Measurements from ENCODE around the gene TGM4.

TGM4 gene

DNA sequence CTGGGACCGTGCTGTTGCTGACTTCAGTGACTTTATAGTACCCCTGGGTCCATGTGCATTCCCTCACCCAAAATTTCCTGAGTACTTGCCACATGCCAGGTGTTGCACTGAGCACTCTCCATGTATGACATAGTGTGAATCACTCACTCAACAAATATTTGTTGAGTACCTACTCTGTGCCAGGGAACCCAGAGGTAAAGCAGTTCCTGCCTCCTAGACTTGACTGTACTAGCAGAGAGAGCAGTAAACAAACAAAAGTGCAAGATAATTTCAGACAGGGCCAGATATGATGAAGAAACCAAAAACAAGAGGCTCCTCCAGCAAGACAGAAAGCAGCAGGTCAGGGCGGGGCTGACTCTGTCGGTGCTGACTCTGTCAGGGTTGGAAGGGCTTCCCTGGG is 12.2 kb downstream of the TGM4 start:
- Histone ChIP-seq H3K4me3 (ENCODE audit: low read depth, low read length) (no peak overlapping the region), H3K14ac (ENCODE audit: low read length) (no peak overlapping the region), H3K9me3 (ENCODE audit: insufficient read depth, low read depth, low read length) (peaks cover 3% of the 10 kb centered on the region), H2AFZ (ENCODE audit: insufficient read depth, low read length, poor library complexity) (no peak overlapping the region), H3K27me3 (ENCODE audit: insufficient read depth, low read length) (no peaks in the 10 kb centered on the region), H3K4me1 (ENCODE audit: control insufficient read depth in 1 of 2, insufficient read depth in 2 of 2, low read length in 2 of 2) (peaks cover 17 to 19% of the 10 kb centered on the region in 2 experiments), H3K27ac (ENCODE audit: low read depth, low read length) (no peak overlapping the region), H3K36me3 (ENCODE audit: control insufficient read depth in 1 of 2, insufficient read depth in 2 of 2, low read length in 2 of 2) (no peaks in the 10 kb centered on the region), H2BK12ac (ENCODE audit: low read length) (peak overlapping the region; percentile 42), H4K8ac (ENCODE audit: low read depth, low read length) (no peak overlapping the region), H3K18ac (ENCODE audit: low read length) (no peak overlapping the region), H4K12ac (ENCODE audit: low read depth, low read length) (no peak overlapping the region), H3K23ac (ENCODE audit: low read length) (no peak overlapping the region), H3K4me2 (ENCODE audit: low read length) (no peak overlapping the region), H2AK5ac (ENCODE audit: low read length) (no peak overlapping the region), H3K79me1 (ENCODE audit: low read length) (peaks cover 5% of the 10 kb centered on the region), H2BK5ac (ENCODE audit: low read depth, low read length, poor library complexity) (no peak overlapping the region), H3K4ac (ENCODE audit: low read depth, low read length) (no peak overlapping the region), H3K79me2 (ENCODE audit: control insufficient read depth, insufficient read depth, low read length, poor library complexity) (no peaks in the 10 kb centered on the region), H3K9ac (ENCODE audit: low read length) (no peak overlapping the region), H4K91ac (ENCODE audit: low read depth, low read length) (no peak overlapping the region), H2BK120ac (ENCODE audit: insufficient read depth, low read length, poor library complexity) (no peak overlapping the region)
- no peak for DNase-seq
- WGBS (ENCODE audit: extremely low coverage, insufficient coverage, insufficient read length), result no CpG with 5 or more reads among the region's 3 CpGs

DNA sequence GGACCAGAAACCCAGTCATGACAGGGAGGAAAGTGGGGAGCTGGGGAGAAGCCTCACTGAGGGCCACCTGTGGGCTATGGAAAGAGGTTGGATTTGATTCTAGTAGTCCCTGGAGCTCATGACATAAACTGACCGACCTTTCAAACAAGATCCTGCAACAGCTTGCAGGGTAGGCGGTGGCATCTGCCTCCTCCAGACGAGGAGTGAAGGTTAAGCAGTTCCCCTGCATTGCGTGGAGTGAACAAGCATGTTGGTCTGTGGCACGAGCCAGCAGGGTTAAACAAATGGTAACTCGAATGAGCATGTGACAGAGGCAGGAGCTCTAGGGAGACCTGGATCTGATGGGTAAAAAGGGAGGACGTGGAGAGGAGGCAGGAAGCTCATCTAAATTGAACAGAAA is 12.7 kb downstream of the TGM4 start:
- H3K27ac ChIP-seq (ENCODE audit: low read depth, low read length), result no peak overlapping the region
- H3K4me3 ChIP-seq (ENCODE audit: low read depth, low read length), result no peak overlapping the region
- H4K8ac ChIP-seq (ENCODE audit: low read depth, low read length), result no peak overlapping the region
- H2BK5ac ChIP-seq (ENCODE audit: low read depth, low read length, poor library complexity), result no peak overlapping the region
- H2AK5ac ChIP-seq (ENCODE audit: low read length), result no peak overlapping the region
- no peak overlapping the region for H3K4ac ChIP-seq (ENCODE audit: low read depth, low read length)
- H3K9ac ChIP-seq (ENCODE audit: low read length), result no peak overlapping the region
- no peak overlapping the region for H4K12ac ChIP-seq (ENCODE audit: low read depth, low read length)
- peaks cover 17% of the 10 kb centered on the region in 2 experiments for H3K4me1 ChIP-seq (ENCODE audit: control insufficient read depth in 1 of 2, insufficient read depth in 2 of 2, low read length in 2 of 2)
- no peak overlapping the region for H4K91ac ChIP-seq (ENCODE audit: low read depth, low read length)
- H3K79me2 ChIP-seq (ENCODE audit: control insufficient read depth, insufficient read depth, low read length, poor library complexity), result no peaks in the 10 kb centered on the region
- WGBS (ENCODE audit: extremely low coverage, insufficient coverage, insufficient read length), result no CpG with 5 or more reads among the region's 7 CpGs
- no peak overlapping the region for H3K23ac ChIP-seq (ENCODE audit: low read length)
- H3K79me1 ChIP-seq (ENCODE audit: low read length), result peaks cover 5% of the 10 kb centered on the region
- no peak overlapping the region for H2BK120ac ChIP-seq (ENCODE audit: insufficient read depth, low read length, poor library complexity)
- DNase-seq, result no peak
- H2AFZ ChIP-seq (ENCODE audit: insufficient read depth, low read length, poor library complexity), result no peak overlapping the region
- no peak overlapping the region for H3K4me2 ChIP-seq (ENCODE audit: low read length)
- H3K9me3 ChIP-seq (ENCODE audit: insufficient read depth, low read depth, low read length), result peaks cover 3% of the 10 kb centered on the region
- no peak overlapping the region for H3K14ac ChIP-seq (ENCODE audit: low read length)
- no peak overlapping the region for H2BK12ac ChIP-seq (ENCODE audit: low read length)
- H3K18ac ChIP-seq (ENCODE audit: low read length), result no peak overlapping the region
- H3K27me3 ChIP-seq (ENCODE audit: insufficient read depth, low read length), result no peaks in the 10 kb centered on the region
- H3K36me3 ChIP-seq (ENCODE audit: control insufficient read depth in 1 of 2, insufficient read depth in 2 of 2, low read length in 2 of 2), result no peaks in the 10 kb centered on the region

DNA sequence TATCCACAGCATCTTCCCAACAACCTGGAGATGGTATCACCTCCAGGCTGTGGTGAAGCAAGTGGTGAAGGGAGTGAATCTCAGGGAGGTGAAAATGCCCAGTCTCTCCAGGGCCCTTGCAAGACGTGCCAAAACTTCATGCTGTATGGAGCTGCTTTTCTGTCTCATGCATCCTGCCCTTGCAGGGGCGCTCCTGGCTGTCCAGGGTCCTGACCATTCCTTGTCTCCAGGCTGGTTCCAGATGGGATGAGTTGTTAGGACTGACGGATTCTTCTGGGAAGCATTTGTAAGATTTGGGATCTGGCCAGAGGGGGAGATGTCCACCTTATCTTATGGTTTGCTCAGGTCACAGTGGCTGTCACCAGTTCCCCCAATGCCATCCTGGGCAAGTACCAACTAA is 15.8 kb downstream of the TGM4 start:
- Histone ChIP-seq H3K14ac (ENCODE audit: low read length) (no peak overlapping the region), H2AFZ (ENCODE audit: insufficient read depth, low read length, poor library complexity) (no peak overlapping the region), H2AK5ac (ENCODE audit: low read length) (no peak overlapping the region), H3K4me1 (ENCODE audit: control insufficient read depth in 1 of 2, insufficient read depth in 2 of 2, low read length in 2 of 2) (peaks cover 2 to 7% of the 10 kb centered on the region in 2 experiments), H4K12ac (ENCODE audit: low read depth, low read length) (no peak overlapping the region), H3K9me3 (ENCODE audit: insufficient read depth, low read depth, low read length) (no peaks in the 10 kb centered on the region), H3K9ac (ENCODE audit: low read length) (no peak overlapping the region), H3K36me3 (ENCODE audit: control insufficient read depth in 1 of 2, insufficient read depth in 2 of 2, low read length in 2 of 2) (no peaks in the 10 kb centered on the region), H3K79me2 (ENCODE audit: control insufficient read depth, insufficient read depth, low read length, poor library complexity) (no peaks in the 10 kb centered on the region), H2BK120ac (ENCODE audit: insufficient read depth, low read length, poor library complexity) (no peak overlapping the region), H4K8ac (ENCODE audit: low read depth, low read length) (no peak overlapping the region), H2BK12ac (ENCODE audit: low read length) (no peak overlapping the region), H3K18ac (ENCODE audit: low read length) (no peak overlapping the region), H3K79me1 (ENCODE audit: low read length) (no peaks in the 10 kb centered on the region), H4K91ac (ENCODE audit: low read depth, low read length) (no peak overlapping the region), H3K27me3 (ENCODE audit: insufficient read depth, low read length) (no peaks in the 10 kb centered on the region), H3K4me3 (ENCODE audit: low read depth, low read length) (no peak overlapping the region), H3K23ac (ENCODE audit: low read length) (no peak overlapping the region), H2BK5ac (ENCODE audit: low read depth, low read length, poor library complexity) (no peak overlapping the region), H3K4me2 (ENCODE audit: low read length) (no peak overlapping the region), H3K27ac (ENCODE audit: low read depth, low read length) (no peak overlapping the region), H3K4ac (ENCODE audit: low read depth, low read length) (no peak overlapping the region)
- no CpG with 5 or more reads among the region's 3 CpGs for WGBS (ENCODE audit: extremely low coverage, insufficient coverage, insufficient read length)
- DNase-seq, result no peak

DNA sequence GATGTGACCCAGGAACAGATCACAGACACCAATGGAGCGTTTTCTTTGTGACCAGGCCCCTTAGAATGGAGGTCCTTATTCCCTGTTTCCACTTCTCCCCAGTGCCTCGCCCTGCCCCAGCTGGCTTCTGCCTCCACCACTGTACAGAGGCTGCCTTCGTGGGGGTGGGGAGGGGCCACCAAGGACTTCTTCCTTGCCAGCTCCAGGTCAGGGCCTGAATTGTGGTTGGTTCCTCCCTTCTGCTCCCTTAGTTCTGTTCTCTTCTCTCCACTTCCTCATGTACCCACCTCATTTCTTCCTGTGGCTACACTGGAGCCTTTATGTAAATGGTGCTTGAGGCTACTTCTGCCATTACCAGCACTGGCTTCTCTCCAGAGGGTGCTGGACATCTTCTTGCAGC is 16.4 kb downstream of the TGM4 start:
- H3K9ac ChIP-seq (ENCODE audit: low read length), result no peak overlapping the region
- H3K4me1 ChIP-seq (ENCODE audit: control insufficient read depth in 1 of 2, insufficient read depth in 2 of 2, low read length in 2 of 2), result peaks cover 0 to 4% of the 10 kb centered on the region in 2 experiments
- no peak overlapping the region for H3K14ac ChIP-seq (ENCODE audit: low read length)
- H4K91ac ChIP-seq (ENCODE audit: low read depth, low read length), result no peak overlapping the region
- no peak overlapping the region for H2BK5ac ChIP-seq (ENCODE audit: low read depth, low read length, poor library complexity)
- H3K18ac ChIP-seq (ENCODE audit: low read length), result no peak overlapping the region
- H4K8ac ChIP-seq (ENCODE audit: low read depth, low read length), result no peak overlapping the region
- no peak overlapping the region for H3K4ac ChIP-seq (ENCODE audit: low read depth, low read length)
- H2AK5ac ChIP-seq (ENCODE audit: low read length), result no peak overlapping the region
- H2AFZ ChIP-seq (ENCODE audit: insufficient read depth, low read length, poor library complexity), result no peak overlapping the region
- no peak overlapping the region for H2BK12ac ChIP-seq (ENCODE audit: low read length)
- H3K9me3 ChIP-seq (ENCODE audit: insufficient read depth, low read depth, low read length), result no peaks in the 10 kb centered on the region
- no CpG with 5 or more reads among the region's 3 CpGs for WGBS (ENCODE audit: extremely low coverage, insufficient coverage, insufficient read length)
- H4K12ac ChIP-seq (ENCODE audit: low read depth, low read length), result no peak overlapping the region
- H3K4me2 ChIP-seq (ENCODE audit: low read length), result no peak overlapping the region
- no peaks in the 10 kb centered on the region for H3K27me3 ChIP-seq (ENCODE audit: insufficient read depth, low read length)
- no peaks in the 10 kb centered on the region for H3K79me1 ChIP-seq (ENCODE audit: low read length)
- H3K23ac ChIP-seq (ENCODE audit: low read length), result no peak overlapping the region
- H3K27ac ChIP-seq (ENCODE audit: low read depth, low read length), result no peak overlapping the region
- H3K79me2 ChIP-seq (ENCODE audit: control insufficient read depth, insufficient read depth, low read length, poor library complexity), result no peaks in the 10 kb centered on the region
- no peak for DNase-seq
- H2BK120ac ChIP-seq (ENCODE audit: insufficient read depth, low read length, poor library complexity), result no peak overlapping the region
- H3K4me3 ChIP-seq (ENCODE audit: low read depth, low read length), result no peak overlapping the region
- H3K36me3 ChIP-seq (ENCODE audit: control insufficient read depth in 1 of 2, insufficient read depth in 2 of 2, low read length in 2 of 2), result no peaks in the 10 kb centered on the region
